ENCODE results near the gene FRMPD4.

GRCh38 chrX:12617241-12617640 is 479.0 kb downstream of the FRMPD4 start:
- no peak for TF ChIP-seq CTCF (conservative IDR thresholded peaks at IDR 0.05)
- TF ChIP-seq EZH2 (IDR thresholded peaks at IDR 0.05; ENCODE audit: low read depth) = no peak

Data from PC-9 (cell line).